ENCODE measurements around the gene TRIM33.

TRIM33 gene

GRCh38 chr1:114352797-114353196 lies 158.2 kb downstream of the TRIM33 start:
- no peak for DNase-seq (ENCODE audit: low read depth, low spot score)

- no peak for DNase-seq (ENCODE audit: low read depth, low spot score)
These were observed 160.1 kb downstream of the TRIM33 start for GRCh38 chr1:114350731-114351445.

- no peak for DNase-seq (ENCODE audit: low read depth, low spot score)
These were observed 161.0 kb downstream of the TRIM33 start for GRCh38 chr1:114349891-114350605.

- no peak for DNase-seq (ENCODE audit: low read depth, low spot score)
These were observed 163.4 kb downstream of the TRIM33 start for GRCh38 chr1:114347431-114348209.

GRCh38 chr1:114346480-114347029 lies 164.4 kb downstream of the TRIM33 start:
- DNase-seq (ENCODE audit: low read depth, low spot score) = peak; percentile 99

GRCh38 chr1:114345930-114346479 lies 165.0 kb downstream of the TRIM33 start:
- no peak for DNase-seq (ENCODE audit: low read depth, low spot score)

GRCh38 chr1:114344656-114345055 lies 166.3 kb downstream of the TRIM33 start:
- DNase-seq (ENCODE audit: low read depth, low spot score) = no peak

Measured in astrocyte of the hippocampus (primary cell).